NB4 (cell line): ENCODE measurements around the gene TAF3.

ENCODE experiments used
- MYC ChIP-seq: IDR thresholded peaks from 2 replicates; pipeline ENCODE4 v1.6.1; 2011; ENCODE audit warnings: low read depth, low read length
- POLR2A ChIP-seq: IDR thresholded peaks from 2 replicates; pipeline ENCODE4 v1.6.1; 2011; ENCODE audit warnings: mild to moderate bottlenecking; ENCODE audit not compliant: insufficient read length; ENCODE audit errors: extremely low read depth
- TF ChIP-seq, protein P1 (sequence below): IDR thresholded peaks from one replicate; pipeline ENCODE4 v1.5.1; 2012; ENCODE audit warnings: low read depth, low read length

DNA sequence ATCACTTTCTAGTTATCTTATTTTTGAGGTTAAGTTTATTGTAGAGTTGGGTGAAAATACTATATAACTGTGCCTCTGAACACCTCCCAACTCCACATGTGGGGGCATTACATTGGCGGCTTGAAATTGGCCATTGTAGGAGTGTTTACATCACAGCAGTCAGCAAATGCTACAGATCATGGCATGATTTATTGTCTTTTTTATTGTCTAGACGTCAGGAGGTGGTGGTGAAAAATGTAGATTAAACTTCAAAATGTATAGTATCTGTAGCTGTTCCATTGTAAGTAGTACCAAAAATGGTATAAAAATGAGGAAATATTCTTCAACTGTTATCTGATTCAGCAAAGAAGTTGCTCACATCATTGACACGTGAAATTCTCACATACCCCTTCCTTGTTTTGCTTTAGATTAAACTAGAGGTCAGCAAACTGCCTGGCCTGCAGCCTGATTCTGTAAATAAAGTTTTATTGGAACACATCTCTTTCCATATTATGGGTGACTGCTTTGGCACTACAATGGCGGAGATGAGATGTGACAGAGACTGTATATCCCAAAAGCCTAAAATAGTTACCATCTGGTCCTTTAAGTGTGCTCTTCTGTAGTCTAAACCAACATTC is 35.0 kb downstream of the TAF3 start:
- TF ChIP-seq, protein P1, sequence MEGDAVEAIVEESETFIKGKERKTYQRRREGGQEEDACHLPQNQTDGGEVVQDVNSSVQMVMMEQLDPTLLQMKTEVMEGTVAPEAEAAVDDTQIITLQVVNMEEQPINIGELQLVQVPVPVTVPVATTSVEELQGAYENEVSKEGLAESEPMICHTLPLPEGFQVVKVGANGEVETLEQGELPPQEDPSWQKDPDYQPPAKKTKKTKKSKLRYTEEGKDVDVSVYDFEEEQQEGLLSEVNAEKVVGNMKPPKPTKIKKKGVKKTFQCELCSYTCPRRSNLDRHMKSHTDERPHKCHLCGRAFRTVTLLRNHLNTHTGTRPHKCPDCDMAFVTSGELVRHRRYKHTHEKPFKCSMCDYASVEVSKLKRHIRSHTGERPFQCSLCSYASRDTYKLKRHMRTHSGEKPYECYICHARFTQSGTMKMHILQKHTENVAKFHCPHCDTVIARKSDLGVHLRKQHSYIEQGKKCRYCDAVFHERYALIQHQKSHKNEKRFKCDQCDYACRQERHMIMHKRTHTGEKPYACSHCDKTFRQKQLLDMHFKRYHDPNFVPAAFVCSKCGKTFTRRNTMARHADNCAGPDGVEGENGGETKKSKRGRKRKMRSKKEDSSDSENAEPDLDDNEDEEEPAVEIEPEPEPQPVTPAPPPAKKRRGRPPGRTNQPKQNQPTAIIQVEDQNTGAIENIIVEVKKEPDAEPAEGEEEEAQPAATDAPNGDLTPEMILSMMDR = no peak
- TF ChIP-seq POLR2A = no peak
- TF ChIP-seq MYC = no peak
